22Rv1 (cell line): ENCODE measurements around the gene TMEM154.

ENCODE experiments used
- CTCF ChIP-seq: fragments of 450-650 bp; IDR thresholded peaks from 2 replicates; pipeline ENCODE4 v1.5.1; 2017; ENCODE audit warnings: mild to moderate bottlenecking
- ZFX ChIP-seq: fragments of 450-650 bp; IDR thresholded peaks from 2 replicates; pipeline ENCODE4 v1.6.1; 2017; ENCODE audit warnings: antibody characterized with exemption, borderline replicate concordance

GRCh38 chr4:152687974-152688599 lies 8.3 kb upstream of the TMEM154 start:
- TF ChIP-seq CTCF (no peak), ZFX (no peak)
